NCI-H510A (cell line): ENCODE measurements around the gene ANKMY1.
"Not testable (repeated sequence)": the region's sequence is repeated elsewhere in the genome, so short reads cannot be mapped to it uniquely, and the experiment has no call there.

Experiments used
- DNase-seq: peaks from one replicate; lab custom pipeline; 2025; lab: John Stamatoyannopoulos, UW

Gene ANKMY1

DNA sequence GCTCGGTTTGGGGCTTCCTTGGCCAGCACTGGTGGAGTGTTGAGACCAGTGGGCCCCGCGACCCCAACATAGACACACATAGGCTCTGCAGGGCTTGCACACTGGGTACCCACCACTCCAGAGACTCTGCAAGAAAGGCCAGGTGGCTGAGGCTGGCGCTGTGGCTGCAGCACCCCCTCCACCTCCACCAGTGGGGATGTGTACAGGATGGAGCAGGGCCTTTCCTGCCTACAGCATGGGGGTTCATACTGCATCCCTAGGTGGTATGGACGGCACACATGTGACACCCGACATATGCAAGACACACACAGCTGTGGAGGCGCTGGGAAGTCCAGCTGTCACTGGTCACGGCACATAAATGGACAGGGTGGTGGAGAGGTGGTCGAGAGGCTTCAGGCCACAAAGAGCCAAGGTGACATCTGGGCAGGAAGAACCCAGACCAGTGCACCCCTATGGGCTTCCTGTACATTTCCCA lies 11.8 kb upstream of the ANKMY1 start:
- no peak for DNase-seq

DNA sequence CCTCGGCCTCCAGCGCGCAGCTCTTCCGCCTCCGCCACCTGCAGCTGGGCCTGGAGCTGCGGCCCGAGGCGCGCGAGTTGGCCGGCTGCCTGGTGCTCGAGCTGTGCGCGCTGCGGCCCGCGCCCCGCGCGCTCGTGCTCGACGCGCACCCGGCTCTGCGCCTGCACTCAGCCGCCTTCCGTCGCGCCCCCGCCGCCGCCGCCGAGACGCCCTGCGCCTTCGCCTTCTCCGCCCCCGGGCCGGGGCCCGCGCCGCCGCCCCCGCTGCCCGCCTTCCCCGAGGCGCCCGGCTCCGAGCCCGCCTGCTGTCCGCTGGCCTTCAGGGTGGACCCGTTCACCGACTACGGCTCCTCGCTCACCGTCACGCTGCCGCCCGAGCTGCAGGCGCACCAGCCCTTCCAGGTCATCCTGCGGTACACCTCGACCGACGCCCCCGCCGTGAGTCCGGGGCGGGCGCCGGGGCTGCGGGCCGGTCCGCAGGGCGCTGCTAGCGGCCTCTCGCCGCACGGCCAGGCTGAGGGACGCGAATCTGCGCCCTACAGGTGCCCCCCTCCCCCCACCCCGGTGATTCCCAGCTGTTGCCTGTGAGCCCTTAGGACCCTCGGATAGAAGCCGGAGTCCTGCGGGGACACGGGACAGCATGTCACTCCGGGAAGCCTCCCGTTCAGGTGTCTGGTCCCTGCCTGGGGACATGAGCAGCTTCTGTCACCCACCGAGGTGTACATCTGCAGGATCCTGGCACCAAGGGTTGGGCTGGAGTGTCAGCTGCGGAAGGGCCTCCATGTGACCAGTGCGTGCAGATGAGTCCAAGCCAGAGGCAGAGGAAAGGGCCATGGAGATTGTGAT lies 11.1 kb upstream of the ANKMY1 start:
- peak; percentile 62 for DNase-seq

DNA sequence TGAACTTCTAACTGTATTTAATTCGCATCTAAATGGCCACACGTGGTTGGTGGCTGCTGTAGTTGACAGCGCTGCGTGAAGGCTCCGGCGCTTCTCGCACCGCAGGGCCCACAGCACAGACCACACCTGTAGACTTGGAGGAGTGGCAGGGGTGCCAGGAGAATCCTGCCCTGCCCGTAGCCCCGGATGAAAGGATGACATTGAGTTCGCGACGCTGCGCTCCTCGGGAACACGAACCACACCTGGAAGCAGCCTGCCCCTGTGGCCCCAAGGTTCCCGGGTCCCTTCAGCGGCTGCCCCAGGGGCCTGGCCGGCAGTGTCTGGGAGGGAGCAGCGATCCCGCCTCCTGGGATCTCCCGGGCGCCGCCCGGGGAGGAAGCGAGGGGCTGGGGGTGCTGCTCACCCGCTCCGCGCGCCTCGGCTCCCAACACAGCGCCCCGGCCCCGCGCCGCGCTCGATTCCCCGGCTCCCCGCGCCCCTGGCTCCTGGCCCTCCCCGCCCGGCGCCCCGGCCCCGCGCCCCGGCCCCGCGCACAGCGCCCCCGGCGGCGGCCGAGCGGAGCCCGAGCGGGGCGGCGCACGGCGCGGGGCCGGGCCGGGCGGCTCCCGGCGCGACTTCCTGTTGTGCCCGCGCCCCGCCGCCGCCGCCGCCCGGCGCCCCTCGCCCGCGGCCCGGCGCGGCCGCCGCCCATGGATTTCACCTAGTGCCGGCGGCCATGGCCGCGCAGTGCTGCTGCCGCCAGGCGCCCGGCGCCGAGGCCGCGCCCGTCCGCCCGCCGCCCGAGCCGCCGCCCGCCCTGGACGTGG lies 10.3 kb upstream of the ANKMY1 start, which contains the start of gene RNPEPL1:
RNPEPL1 (plus strand) TSS at position 613 of the 806 bp plus-strand sequence; CDS start at position 716, 103 bp downstream.
- peak; percentile 58 for DNase-seq

DNA sequence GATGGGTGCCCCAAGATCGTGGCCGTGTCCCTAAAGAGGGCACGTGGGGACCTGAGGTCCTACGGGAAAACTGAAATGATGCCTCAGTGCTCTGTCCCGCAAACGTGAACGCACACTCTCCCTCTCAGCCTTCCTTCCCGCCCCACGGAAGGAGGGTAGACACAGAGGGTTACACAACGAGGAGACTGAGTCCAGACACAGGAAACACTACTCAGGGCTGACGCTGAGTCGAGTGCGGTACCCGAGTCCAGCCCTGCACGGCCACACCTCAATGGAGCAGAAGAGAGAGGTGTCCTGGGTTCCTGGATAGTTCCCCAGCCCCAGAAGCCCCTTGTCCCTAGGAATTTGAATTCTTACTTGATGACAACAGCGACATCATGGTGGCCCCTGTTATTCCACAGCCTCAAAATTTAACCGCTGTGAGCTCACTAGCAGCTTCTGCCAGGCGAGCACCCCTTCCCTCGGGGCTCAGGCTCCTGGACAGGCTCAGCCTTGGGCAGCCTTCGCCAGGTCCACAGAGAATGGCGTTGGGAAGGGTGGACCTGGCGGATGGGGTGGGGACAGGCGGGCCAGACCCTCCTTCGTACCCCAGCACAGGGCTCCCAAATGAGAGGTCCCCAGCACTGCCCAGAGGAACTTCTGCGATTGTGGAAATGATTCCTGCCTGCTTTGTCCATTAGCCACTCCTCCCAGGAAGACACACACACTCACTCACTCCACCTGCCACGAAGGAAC lies 9.5 kb upstream of the ANKMY1 start:
- DNase-seq: no peak

DNA sequence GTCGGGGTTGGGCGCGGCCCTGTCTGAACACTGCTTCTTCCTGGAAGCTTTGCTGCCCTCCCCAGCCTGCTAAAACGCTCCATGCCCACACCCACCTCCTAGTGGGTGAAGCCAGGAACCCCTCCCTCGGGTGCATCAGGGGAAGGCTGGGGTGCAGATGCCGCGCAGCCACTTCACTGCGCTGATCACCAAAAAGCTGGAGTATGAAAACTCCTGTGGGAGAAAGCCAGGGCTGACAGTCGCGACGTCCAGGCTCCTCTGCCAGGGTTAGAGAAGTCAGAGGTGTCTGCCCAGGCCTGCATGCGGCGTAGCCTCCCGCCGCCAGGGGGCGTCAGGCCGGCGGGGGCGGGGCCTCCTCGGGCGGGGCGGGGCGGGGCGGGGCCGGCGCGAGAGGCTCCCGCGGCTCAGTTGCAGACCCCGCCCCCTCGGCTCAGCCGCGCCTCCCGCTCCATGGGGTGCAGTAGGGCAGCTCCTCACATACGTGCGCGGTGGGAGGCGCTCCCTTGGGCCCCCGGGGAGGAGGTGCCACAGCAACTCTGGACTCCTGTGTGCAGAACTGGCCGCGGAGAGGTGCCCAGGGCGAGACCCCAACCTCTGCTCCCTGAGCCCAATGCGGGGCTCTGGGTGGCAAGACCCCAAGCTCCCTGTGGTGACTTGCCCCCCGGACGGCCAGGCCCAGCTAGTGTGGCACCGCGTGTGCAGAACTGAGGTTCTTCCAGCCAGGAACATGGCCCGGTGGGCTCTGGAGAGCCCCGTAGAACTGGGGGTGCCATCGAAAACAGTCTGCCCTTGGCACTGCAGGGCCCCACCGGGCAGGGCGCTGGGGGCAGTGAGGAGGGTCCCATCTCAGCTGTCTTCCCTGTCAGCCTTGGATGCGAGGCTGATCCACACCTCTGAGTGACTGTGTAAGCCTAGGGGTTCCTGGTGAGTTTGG lies 8.7 kb upstream of the ANKMY1 start:
- peak; percentile 66 for DNase-seq

DNA sequence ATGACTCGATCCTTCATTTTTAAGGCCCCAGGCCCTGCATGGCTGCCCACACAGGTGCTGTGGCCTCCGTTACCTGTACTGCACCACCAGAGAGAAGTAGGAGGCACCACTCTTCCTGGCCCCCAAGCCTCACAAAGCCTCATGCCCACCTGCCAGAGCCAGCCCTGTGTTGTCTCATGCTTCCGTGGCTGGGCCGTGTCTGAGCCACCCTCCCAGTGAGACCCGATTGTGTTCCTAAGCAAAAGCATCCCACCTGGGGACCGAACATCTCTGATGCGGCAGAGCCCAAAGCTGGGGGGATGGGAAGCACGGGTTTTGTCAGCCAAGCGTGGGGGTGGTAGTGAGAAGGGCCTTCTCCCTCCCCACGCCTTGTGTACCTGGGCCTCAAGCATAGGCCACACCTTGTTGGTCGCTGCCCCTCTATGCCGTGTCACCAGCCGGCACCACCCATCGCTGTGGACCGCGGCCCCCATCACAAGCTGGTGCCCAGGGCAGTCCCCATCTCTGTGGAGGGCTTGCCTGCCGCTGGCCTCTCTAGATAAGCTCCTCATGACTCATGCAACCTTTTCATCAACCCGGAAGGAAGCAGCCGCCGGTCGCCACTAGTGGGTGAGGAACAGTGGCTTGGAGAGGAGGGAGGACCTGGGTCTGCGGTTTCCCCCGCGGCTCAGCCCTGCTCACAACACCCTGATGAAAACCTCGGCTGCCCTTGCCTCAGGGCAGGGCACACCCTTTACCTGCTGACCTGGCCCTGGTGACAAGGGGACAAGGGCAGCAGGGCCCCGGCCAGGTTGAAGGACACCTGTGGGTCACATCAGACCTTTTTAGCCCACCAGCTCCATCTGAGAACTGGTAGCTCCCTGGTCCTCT lies 7.8 kb upstream of the ANKMY1 start:
- DNase-seq: no peak

DNA sequence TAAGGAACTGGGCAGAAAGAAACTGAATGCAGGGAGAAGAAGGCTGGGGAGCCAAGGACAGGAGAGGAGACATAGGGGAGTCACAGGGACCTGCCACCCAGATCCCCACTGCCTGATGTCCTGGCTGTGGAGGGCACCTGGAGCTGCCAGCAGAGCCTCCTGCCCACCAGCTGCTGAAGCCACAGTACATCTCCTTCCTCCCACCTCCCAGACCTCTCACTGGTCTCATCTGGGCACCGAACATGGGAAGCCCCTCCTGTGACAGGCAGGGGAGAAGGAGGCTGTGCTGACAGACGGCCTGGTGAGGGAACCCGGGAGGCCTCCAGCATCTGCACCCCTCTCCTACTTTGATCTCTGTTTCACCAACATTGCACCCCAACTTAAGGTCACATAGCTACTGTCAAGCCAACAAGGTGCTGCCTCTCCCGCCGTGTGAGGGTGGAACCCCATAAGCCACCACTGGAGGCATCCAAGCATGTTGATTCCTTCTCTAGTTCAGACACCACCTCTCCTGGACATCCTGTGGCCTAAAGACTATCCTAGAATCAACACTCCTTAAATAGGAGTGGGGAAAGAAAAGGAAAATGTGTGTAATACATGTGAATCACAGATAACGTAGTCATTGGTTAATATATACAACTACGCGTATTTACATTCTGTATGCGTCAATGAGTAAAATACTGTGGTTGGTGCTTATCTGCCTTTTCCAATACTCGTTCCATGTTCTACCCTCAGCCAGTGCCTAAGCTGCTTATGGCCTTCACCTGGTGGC lies 7.0 kb upstream of the ANKMY1 start:
- no peak for DNase-seq

DNA sequence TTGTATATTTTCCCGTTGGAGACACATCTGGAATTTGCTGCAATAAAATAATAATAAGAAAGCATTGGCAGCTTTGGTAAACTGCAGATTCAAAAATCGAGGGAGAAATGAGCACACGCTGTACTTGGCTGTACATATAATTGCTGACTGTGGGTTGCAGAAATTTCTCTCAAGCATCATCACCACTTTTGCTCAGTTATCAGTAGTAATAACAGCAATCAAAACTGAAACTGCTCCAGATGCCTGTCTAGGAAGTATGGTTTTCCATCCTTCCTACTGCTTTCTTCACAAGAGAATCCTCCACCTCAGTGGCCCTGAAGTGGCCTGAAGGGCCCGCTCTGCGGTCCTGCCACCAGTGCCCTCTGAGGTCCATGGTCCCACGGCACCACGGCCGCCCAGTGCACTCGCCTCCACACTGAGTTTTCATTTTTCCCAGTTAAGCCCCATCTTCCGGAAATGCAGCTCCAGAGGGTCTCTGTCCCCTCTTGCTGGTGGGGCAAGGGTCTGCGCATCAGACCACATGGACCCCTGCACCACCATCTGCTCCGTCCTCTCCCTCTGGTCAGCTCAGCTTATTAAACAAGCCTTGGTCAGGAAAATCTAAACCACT lies 6.3 kb upstream of the ANKMY1 start:
- no peak for DNase-seq

DNA sequence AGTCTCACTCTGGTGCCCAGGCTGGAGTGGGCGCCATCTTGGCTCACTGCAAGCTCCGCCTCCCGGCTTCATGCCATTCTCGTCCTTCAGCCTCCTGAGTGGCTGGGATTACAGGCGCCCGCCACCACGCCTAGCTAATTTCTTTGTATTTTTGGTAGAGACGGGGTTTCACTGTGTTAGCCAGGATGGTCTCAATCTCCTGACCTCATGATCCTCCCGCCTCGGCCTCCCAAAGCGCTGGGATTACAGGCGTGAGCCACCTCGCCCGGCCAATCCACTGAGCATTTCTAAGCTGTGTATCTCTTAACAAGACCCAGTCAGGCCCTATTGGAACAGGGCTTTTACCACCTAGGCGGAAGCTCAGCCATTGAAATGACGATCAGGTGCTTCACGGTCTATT lies 5.4 kb upstream of the ANKMY1 start:
- not testable (repeated sequence) for DNase-seq

DNA sequence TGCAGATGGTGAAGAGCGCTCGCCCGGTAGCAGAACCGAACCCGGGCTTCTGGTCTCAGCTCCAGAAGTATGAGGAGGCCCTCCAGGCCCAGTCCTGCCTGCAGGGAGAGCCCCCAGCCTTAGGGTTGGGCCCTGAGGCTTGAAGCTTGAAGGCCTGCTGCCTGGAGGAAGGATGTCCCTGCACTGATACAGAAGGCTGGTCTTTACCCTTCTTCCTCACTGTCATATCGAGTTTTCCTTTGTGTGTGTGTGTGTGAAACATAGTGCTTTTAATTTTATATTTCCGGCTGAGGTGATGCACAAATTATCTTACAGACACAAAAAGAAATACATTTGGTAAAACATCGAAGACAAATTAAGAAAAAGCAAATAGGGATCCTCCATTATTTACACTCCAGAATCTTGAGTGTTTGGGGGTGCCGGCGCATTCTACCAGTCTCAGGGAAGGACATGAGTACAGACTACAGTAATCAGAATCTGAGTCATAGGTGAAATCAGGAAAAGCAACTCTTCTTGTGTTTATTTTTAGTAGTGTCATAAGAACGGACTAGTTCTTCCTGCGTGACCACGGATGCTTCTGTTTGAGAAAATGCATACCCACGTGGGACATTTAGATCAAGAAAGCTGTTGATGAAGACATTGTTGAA lies 3.7 kb upstream of the ANKMY1 start:
- DNase-seq: no peak

DNA sequence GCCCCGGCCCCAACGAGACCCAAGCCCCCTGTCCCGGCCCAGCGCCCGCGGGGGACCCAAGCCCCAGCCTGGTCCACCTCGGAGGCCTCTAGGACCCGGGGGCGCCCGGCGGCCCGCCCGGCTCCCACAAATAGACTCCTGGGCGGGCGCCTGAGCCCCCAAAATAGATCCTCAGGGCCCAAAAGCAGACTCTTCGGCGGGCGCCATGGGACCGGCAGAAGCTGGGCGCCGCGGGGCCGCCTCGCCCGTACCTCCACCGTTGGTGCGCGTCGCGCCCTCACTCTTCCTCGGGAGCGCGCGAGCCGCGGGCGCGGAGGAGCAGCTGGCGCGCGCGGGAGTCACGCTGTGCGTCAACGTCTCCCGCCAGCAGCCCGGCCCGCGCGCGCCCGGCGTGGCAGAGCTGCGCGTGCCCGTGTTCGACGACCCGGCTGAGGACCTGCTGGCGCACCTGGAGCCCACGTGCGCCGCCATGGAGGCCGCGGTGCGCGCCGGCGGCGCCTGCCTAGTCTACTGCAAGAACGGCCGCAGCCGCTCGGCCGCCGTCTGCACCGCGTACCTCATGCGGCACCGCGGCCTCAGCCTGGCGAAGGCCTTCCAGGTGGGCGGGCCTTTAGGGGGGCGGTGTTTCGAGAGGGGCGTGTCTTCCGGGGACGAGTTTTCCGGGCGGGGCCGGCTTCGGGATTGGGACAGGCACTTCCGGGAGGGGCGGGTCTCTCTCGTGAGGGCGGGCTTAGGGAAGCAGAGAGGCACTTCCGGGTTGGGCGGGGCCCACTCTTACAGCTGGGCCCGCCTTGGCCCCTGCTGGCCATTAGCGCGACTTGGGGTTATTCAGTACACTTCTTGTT lies 2.9 kb upstream of the ANKMY1 start:
- peak; percentile 93 for DNase-seq

DNA sequence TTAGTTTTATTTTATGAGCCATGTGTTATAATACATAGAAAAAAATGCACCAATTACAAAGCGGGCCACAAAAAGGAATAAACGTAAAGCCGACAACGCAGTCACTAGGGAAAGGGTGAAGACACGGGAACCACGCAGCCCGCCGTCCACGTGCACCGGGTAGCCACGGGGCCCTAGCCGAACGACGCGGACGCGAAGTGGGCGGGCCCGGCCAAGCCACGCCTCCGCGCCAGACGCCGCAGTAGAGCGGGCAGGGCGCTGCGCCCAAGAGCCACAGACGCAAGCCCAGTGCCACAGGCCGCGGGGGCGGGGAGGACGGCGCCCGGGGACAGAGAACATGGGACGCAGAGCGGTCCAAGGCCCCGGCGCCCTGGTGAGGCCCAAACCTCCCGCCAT lies 2.3 kb upstream of the ANKMY1 start, which contains the start of gene DUSP28:
DUSP28 (plus strand) TSS at position 274 of the 396 bp plus-strand sequence. CDS start 328 bp downstream, outside the sequence.
- DNase-seq: peak; percentile 73

DNA sequence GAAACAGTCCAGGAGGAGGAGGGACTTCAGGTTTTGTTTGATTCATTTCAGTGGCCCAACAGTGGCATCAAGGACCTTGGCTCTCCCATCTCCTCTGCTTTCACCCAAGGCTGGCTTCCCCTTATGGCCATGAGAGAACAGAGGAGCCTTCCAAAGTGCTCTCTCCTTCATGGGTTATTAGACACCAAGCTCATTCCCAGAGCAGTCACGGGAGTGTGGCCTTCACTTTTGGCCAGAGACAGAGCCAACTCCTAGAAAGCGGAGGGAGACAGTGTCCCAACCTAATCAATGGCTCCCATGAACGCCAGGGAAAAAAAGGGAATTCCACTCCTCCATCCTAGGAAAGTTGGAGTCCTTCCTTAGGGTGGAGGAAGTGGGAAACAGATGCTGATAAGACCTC lies 1.5 kb upstream of the ANKMY1 start:
- DNase-seq: no peak

DNA sequence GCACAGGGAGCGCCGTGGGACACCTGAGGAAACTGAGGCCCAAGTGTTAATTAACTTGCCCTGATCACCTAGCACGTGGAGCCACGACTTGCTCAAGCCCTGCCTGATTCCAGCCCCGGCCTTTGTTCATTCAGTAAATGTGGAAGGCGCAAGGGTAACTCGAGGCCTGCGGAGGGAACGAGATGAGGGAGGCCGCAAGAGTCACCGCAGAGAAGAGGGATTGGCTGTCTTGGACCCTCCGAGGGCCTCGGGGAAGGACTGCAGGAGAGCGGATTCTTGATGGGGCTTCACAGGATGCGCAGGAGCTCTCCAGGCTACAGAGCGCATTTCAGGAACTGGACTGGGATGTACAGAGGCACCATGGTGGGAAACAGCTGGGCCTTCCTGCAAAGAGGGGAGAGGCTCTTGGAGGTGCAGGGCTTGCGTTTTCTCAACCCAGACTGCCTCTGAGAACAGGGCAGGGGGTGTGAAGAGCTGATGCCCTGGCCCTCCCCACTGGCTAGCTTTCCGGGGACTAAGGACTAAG lies 511 bp upstream of the ANKMY1 start:
- no peak for DNase-seq

DNA sequence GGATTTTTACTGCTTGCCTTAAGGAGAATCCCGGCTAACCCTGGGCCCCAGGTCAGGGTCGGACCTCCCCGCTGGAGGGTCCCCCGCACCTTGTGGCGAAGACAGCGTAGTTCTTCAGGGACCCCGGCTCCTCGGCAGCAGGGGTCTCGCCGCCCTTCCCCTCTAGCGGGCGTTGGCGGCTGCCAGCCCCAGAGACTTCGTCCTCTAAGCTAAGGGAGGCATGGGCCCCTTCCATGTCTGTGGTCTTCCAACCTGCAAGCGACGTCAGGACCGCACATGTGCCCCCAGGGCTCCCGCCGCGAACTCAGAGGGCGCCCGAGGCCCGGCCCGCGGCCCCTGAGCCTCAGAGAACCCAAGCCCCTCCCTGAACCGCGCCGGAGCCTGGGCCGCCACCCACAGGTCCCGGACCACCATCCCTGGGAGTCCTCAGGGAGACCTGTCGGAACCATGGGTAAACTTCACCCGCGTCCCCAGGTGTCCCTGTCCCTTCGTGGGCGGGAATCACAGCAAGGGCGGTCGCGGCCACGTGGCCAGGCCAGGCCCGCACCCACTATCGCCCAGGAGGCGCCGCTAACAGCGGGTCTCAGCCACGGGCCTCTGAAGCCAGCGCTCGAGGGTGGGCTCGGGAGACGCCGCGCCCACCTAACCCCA lies 562 bp downstream of the ANKMY1 start:
- no peak for DNase-seq

DNA sequence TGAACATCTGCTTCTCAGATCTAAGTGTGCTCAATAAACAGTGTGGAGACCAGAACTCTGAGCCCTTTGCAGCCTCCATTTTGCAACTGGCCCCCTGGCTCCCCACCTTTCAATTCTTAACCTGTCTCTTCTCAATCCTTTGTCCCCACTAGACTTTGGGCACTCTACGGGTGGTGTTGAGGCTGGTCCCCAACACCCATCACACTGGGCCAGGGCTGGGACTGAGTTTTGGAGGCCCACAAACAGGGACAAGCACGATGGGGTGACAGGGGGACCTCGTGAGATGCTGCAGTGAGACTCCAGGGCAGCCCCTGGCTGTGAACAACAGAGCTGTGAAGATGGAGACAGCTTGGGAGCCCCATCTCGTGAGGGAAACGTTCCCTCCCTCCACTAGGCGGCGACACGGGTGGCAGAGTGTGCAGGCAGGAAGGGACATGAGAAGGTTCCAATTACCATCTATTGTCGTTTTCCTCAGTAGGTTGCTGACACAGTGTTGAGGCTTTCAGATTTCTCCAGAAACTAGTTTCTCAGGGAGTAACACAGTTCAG lies 1.2 kb downstream of the ANKMY1 start:
- DNase-seq: no peak
